CD4-positive, alpha-beta T cell treated with Interleukin-12 subunit alpha and Interleukin-12 subunit beta, for 1 hour (primary cell): ENCODE measurements around the gene DOCK10.
"Not testable (repeated sequence)": the region's sequence is repeated elsewhere in the genome, so short reads cannot be mapped to it uniquely, and the experiment has no call there.

ENCODE experiments used
- DNase-seq: peaks from one replicate; pipeline ENCODE4 v3.0.0-alpha.2; 2020

DOCK10 gene

DNA sequence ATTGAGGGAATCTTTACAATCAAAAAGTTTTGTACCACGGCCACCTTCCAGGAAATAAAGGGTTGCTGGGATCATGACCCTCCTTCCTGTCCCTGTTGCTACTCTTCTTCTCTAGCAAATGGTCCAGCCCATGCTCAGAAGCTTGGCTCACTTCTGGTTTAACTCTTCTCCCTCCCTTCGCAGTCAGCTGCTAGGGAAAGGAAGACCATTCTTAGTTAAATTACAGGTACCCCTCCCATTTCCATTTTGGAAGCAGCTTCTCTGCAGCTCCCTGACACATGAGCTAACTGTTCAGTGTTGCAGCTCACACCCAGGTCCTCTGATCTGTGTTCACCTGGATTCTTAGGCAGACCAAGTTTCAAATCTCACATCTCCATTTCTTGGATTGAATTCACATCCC, 100.3 kb downstream of the DOCK10 start:
- DNase-seq: no peak

GRCh38 chr2:224940618-224941017, 101.7 kb downstream of the DOCK10 start:
- no peak for DNase-seq

GRCh38 chr2:224938651-224939182, 103.6 kb downstream of the DOCK10 start:
- DNase-seq: no peak

GRCh38 chr2:224937887-224938286, 104.4 kb downstream of the DOCK10 start:
- DNase-seq: no peak

DNA sequence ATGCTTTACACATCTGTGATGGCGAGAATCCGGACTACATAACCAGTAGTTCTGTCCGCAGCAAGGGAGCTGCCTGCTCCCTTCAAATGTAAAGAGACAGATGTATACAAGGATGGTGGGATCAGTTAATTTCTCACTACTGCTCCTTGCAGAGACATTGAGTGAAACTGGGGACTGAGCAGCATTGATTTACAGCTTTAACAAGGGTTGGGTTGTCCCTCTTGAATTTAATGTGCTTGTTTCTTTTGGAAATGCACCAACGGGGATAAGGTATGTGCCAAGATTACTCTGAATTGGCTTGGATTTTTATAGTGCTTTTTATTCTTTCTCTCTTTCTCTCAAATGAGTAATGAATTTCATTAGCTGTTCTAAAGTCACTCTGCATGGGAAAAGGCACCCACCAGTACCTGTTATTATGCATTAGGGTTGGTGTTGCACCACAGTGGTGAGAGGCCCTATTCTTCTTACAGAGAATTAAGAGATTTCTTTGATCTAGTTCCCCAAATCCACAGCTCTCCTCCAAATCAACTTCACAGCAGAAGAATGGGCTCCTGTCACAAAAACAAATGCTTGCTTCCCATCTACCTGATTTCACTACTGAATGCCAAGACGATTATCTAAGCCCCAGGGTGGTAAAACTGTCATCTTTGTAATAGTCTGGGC, 107.6 kb downstream of the DOCK10 start:
- DNase-seq: no peak

DNA sequence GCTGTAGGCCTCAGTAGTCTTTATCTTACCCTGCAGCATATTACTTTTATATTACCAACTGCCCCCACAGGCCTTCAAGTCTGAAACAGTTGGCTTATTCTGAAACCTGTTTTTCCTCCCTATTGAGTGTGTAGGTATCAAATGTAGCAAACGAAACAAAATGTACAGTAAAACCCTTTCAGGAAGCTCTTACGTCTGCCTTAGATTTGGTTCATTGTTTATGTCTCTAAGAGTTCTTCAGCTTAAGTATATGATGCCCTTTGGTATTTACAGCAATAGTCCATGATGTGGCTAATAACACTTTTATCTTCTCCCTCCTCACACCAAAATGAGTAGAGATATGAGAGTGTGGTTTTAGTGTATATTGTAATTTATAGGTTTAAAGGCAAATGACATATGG, 108.8 kb downstream of the DOCK10 start:
- DNase-seq: no peak

- no peak for DNase-seq
Observed at GRCh38 chr2:224932522-224932921, 109.7 kb downstream of the DOCK10 start.

DNA sequence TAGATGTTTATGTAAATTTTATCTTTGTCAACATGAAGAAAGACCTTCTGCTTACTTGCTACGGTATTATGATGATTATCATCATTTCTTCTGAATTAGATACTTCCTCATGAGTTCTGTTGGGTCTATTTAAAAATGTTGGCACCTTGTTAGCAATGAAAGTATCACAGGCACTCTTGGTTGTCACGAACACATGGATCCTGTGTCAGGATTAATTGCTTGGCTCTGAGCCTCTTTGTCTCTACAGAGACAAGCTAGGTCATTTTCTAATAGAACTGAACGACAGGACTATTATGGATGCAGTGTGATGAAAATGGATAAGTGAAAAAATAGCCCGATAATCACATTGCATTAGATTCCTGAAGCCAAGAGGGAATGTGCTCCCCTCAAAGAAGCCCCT, 110.3 kb downstream of the DOCK10 start:
- no peak for DNase-seq

GRCh38 chr2:224930990-224931389, 111.3 kb downstream of the DOCK10 start:
- no peak for DNase-seq

GRCh38 chr2:224930124-224930523, 112.1 kb downstream of the DOCK10 start:
- peak; percentile 67 for DNase-seq

DNA sequence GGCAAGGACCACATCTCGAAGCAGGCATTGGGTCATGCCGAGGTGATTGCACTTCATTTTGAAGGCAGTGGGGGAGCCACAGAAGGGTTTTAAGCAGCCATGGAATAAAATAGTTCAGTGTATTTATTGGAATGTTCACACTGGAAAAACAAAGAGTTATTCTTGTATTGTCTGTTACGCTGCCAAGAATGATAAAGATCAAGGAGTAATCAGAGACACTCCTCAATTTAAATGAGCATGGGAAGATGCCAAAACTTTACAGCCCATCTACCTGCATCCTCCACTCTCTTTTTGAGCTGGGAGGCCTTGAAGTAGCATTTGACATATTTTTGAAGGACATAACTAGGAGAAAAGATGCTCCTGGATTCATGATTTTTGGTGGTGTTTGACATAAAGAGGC, 112.8 kb downstream of the DOCK10 start:
- DNase-seq: no peak

DNA sequence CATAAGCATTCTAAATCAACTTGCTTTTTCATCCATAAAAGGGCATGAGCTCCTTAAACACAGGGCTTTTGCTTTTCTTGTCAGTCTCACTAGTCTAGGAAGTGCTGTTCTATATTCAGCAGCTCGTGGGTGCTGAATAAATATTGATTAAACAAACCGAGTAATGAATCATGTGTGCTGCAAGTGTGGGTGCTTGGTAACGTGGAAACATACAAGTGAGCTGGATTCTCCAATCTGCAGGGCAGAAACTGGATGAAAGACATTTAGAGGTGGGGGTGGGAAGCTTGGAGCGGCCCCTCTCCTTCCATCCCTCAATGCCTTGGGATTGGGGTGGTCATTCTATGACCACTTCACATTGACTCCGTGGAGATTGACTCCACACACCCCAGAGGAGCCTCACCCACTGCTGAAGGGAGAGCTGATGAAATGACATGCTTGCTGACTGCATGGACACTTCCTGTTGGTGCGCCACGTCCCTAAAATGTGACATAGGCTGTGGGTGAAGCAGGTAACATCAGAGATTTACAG, 114.6 kb downstream of the DOCK10 start:
- DNase-seq: peak; percentile 61

- DNase-seq: no peak
Observed at GRCh38 chr2:224927011-224927410, 115.3 kb downstream of the DOCK10 start.

GRCh38 chr2:224925810-224926100, 116.5 kb downstream of the DOCK10 start:
- DNase-seq: no peak

- DNase-seq: no peak
Observed at GRCh38 chr2:224925061-224925809, 117.0 kb downstream of the DOCK10 start.

- no peak for DNase-seq
Observed at GRCh38 chr2:224924631-224925030, 117.6 kb downstream of the DOCK10 start.

- DNase-seq: no peak
Observed at GRCh38 chr2:224922142-224922727, 120.0 kb downstream of the DOCK10 start.

DNA sequence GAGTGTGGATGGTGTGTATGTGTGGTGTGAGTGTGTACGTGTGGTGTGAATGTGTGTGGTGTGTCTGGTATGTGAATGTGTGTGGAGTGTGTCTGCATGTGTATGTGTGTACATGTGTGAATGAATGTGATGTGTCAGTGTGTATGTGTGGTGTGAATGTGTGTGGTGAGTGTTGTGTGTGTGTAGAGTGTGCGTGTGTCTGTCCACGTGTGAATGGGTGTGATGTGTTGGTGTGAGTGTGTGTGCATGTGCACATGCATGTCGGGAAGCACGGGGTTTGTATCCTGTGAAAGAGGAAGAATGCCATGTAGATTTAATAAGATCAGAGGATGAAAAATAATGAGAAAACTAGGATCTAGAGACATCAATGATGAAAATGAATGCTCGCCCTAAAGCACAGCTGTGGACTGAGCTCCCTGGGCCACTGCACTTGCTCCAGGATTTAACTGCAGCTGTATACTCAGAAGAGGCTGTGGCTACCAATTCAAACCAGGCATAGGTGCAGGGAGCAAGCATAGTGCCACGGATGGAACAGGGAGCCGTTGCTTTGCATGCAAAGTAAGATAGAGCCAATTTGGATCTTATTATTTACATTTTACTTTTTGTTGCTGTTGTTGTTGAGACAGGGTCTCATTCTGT, 122.7 kb downstream of the DOCK10 start:
- no peak for DNase-seq

GRCh38 chr2:224918626-224919471, 123.4 kb downstream of the DOCK10 start:
- no peak for DNase-seq

DNA sequence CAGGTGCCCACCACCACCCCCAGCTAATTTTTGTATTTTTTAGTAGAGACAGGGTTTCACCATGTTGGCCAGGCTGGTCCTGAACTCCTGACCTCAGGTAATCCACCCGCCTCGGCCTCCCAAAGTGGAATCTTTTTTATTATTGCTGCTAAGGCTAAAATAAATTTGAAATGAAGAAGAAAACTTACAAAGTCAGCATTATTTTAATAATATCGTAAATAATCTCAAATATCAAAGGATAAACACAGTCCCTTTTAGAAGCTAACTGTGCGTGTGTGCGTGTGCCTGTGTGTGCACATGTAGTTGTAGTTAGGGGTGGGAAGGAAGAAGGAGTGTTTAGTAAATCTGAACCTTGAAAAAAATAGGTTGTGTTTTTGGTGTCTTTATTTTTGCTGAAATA, 125.0 kb downstream of the DOCK10 start:
- DNase-seq: not testable (repeated sequence)

GRCh38 chr2:224915136-224915535, 127.1 kb downstream of the DOCK10 start:
- DNase-seq: no peak

GRCh38 chr2:224910574-224910925, 131.7 kb downstream of the DOCK10 start:
- no peak for DNase-seq
